Neural progenitor cell (in vitro differentiated cells): ENCODE results near the gene EDIL3. TPM values are rescaled to one million over a fixed set of nuclear protein-coding genes. Genes with fewer than 3 reads are reported as not detected.

ENCODE experiments used
- DNase-seq: peaks from one replicate; pipeline ENCODE4 v3.0.0-alpha.2; 2016; ENCODE audit warnings: low spot score
- H2AFZ ChIP-seq: fragments of 200-600 bp; sonication (generic); replicated peaks from 2 replicates; pipeline ENCODE4 v1.6.1; 2016; ENCODE audit warnings: antibody characterized with exemption
- H3F3A ChIP-seq: fragments of 200-600 bp; sonication (generic); 2 replicates; pipeline ENCODE4 v1.6.1; 2016; ENCODE audit warnings: antibody characterized with exemption, low read depth
- H3K27ac ChIP-seq: fragments of 200-600 bp; sonication (generic); 2 replicates; pipeline ENCODE4 v1.5.1; 2016; ENCODE audit warnings: mild to moderate bottlenecking
- H3K27me3 ChIP-seq: fragments of 200-600 bp; sonication (generic); 2 replicates; pipeline ENCODE4 v1.6.1; 2016; ENCODE audit warnings: mild to moderate bottlenecking, moderate library complexity
- H3K36me3 ChIP-seq: fragments of 200-600 bp; sonication (generic); 2 replicates; pipeline ENCODE4 v1.5.1; 2016
- H3K4me1 ChIP-seq: fragments of 200-600 bp; sonication (generic); 2 replicates; pipeline ENCODE4 v1.6.1; 2016; ENCODE audit warnings: mixed run types
- H3K4me2 ChIP-seq: fragments of 200-600 bp; sonication (generic); 2 replicates; pipeline ENCODE4 v1.6.1; 2016
- H3K4me3 ChIP-seq: fragments of 200-600 bp; sonication (generic); 2 replicates; pipeline ENCODE4 v1.5.1; 2016
- H3K79me2 ChIP-seq: fragments of 200-600 bp; sonication (generic); 2 replicates; pipeline ENCODE4 v1.6.1; 2016; ENCODE audit warnings: low read depth
- H3K9ac ChIP-seq: fragments of 200-600 bp; sonication (generic); 2 replicates; pipeline ENCODE4 v1.6.1; 2016
- H3K9me3 ChIP-seq: fragments of 200-600 bp; sonication (generic); 2 replicates; pipeline ENCODE4 v1.5.1; 2016; ENCODE audit warnings: low read depth
- H4K20me1 ChIP-seq: fragments of 200-600 bp; sonication (generic); 2 replicates; pipeline ENCODE4 v1.6.1; 2016; ENCODE audit warnings: low read depth
- H3K27ac Mint-ChIP-seq: 3 replicates; pipeline ENCODE4 v1.8.0; 2021; ENCODE audit warnings: mixed read lengths
- H3K27me3 Mint-ChIP-seq: 2 replicates; pipeline ENCODE4 v1.8.0; 2022; ENCODE audit warnings: low read depth, mild to moderate bottlenecking, inconsistent platforms, moderate library complexity, mixed read lengths; ENCODE audit not compliant: insufficient read depth
- H3K36me3 Mint-ChIP-seq: 3 replicates; pipeline ENCODE4 v1.8.0; 2021; ENCODE audit warnings: mixed read lengths
- H3K4me1 Mint-ChIP-seq: 3 replicates; pipeline ENCODE4 v1.8.0; 2021; ENCODE audit warnings: mixed read lengths
- H3K4me3 Mint-ChIP-seq: 3 replicates; pipeline ENCODE4 v1.8.0; 2021; ENCODE audit warnings: mild to moderate bottlenecking, moderate library complexity, mixed read lengths
- H3K9me3 Mint-ChIP-seq: 3 replicates; pipeline ENCODE4 v1.8.0; 2020; ENCODE audit warnings: mixed read lengths
- EZH2 ChIP-seq: fragments of 200-600 bp; sonication (generic); IDR thresholded peaks from 2 replicates; pipeline ENCODE4 v1.6.1; 2017; ENCODE audit warnings: antibody characterized with exemption, mild to moderate bottlenecking, moderate library complexity
- EZH2phosphoT487 ChIP-seq: fragments of 200-600 bp; sonication (generic); IDR thresholded peaks from 2 replicates; pipeline ENCODE4 v1.6.1; 2017; ENCODE audit warnings: antibody characterized with exemption
- total RNA-seq: library from RNA; depleted of rRNA; stranded (reverse); fragments of >200 nt; gene quantifications from 2 replicates; pipeline ENCODE4 v1.2.3, GENCODE V29; 2015; ENCODE audit warnings: low replicate concordance
- TF ChIP-seq, protein P1 (sequence below): fragments of 200-600 bp; sonication (generic); IDR thresholded peaks from 2 replicates; pipeline ENCODE4 v1.5.1; 2017; ENCODE audit warnings: antibody characterized with exemption, mild to moderate bottlenecking

Gene EDIL3
- total RNA-seq, 1 donor from 2014 or later: 13.8 TPM

DNA sequence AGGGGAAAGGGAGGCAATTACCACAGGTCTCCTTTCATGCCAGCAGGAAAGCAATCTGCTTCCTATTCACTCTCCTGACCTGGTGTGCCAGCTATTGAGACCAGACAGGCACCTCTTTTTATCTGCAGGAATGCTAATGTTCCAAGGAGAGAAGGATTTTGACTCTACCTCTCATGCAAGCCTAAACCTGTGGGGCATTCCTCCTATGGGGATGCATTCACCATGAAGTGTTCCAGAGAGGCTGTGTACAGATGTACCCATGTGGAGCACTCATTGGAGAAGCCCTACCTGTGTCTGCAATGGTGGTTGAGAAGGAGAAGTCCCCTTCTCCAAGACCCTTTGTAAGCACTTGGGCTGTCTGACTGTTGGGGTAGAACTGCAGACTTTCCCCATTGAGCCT lies 45.4 kb upstream of the EDIL3 start:
- no peaks in the 10 kb centered on the region for H3K27me3 ChIP-seq
- no peak for DNase-seq
- Mint-ChIP-seq H3K4me3 (no peak overlapping the region), H3K27me3 (peaks cover 2% of the 10 kb centered on the region), H3K9me3 (no peaks in the 10 kb centered on the region), H3K36me3 (no peaks in the 10 kb centered on the region), H3K4me1 (no peaks in the 10 kb centered on the region), H3K27ac (no peak overlapping the region)
- H3K9me3 ChIP-seq: no peaks in the 10 kb centered on the region
- H3K36me3 ChIP-seq: no peaks in the 10 kb centered on the region
- peaks cover 10% of the 10 kb centered on the region for H3K4me1 ChIP-seq
- peak overlapping the region; percentile 11 for H3K27ac ChIP-seq
- no peaks in the 10 kb centered on the region for H3K79me2 ChIP-seq
- no peak overlapping the region for H2AFZ ChIP-seq
- H3K9ac ChIP-seq: no peak overlapping the region
- no peaks in the 10 kb centered on the region for H3F3A ChIP-seq
- no peak overlapping the region for H3K4me2 ChIP-seq
- TF ChIP-seq EZH2phosphoT487 (no peak), EZH2 (no peak)
- TF ChIP-seq, protein P1, sequence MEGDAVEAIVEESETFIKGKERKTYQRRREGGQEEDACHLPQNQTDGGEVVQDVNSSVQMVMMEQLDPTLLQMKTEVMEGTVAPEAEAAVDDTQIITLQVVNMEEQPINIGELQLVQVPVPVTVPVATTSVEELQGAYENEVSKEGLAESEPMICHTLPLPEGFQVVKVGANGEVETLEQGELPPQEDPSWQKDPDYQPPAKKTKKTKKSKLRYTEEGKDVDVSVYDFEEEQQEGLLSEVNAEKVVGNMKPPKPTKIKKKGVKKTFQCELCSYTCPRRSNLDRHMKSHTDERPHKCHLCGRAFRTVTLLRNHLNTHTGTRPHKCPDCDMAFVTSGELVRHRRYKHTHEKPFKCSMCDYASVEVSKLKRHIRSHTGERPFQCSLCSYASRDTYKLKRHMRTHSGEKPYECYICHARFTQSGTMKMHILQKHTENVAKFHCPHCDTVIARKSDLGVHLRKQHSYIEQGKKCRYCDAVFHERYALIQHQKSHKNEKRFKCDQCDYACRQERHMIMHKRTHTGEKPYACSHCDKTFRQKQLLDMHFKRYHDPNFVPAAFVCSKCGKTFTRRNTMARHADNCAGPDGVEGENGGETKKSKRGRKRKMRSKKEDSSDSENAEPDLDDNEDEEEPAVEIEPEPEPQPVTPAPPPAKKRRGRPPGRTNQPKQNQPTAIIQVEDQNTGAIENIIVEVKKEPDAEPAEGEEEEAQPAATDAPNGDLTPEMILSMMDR: no peak
- no peaks in the 10 kb centered on the region for H4K20me1 ChIP-seq
- no peak overlapping the region for H3K4me3 ChIP-seq

DNA sequence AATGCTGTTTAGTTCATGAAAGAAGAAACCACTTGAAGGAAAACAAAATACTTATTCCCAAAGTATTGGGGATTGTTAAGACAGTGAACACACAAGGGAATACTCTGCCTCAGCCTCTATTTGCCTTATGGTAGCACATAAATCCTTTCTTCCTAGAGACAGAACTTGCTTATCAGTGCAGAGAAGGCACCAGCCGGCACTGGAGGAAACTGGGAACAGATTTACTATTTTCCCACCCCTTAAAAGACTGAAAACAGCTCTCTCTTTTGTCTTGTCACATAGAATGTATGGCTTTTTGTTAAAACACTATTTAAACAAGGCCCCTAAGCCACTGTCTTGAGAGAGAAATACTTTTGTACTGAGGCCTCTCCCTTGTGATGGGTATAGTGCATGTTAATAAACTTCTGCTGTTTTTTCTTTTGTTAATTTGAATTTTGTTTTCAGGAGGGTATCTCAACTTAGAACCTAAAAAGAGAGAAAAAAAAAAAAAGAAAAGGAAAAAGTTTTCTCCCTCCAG lies 40.7 kb upstream of the EDIL3 start:
- Histone ChIP-seq H3K9ac (no peak overlapping the region), H4K20me1 (no peaks in the 10 kb centered on the region), H2AFZ (peak overlapping the region; percentile 69), H3K9me3 (no peaks in the 10 kb centered on the region), H3K27me3 (no peaks in the 10 kb centered on the region), H3F3A (no peaks in the 10 kb centered on the region), H3K4me2 (peak overlapping the region; percentile 17), H3K36me3 (no peaks in the 10 kb centered on the region), H3K4me3 (no peak overlapping the region), H3K4me1 (peaks cover 11% of the 10 kb centered on the region), H3K79me2 (no peaks in the 10 kb centered on the region), H3K27ac (peak overlapping the region; percentile 69)
- peak; percentile 28 for DNase-seq
- Mint-ChIP-seq H3K4me1 (no peaks in the 10 kb centered on the region), H3K36me3 (no peaks in the 10 kb centered on the region), H3K9me3 (no peaks in the 10 kb centered on the region), H3K27me3 (peaks cover 2% of the 10 kb centered on the region), H3K27ac (no peak overlapping the region), H3K4me3 (no peak overlapping the region)
- no peak for TF ChIP-seq EZH2phosphoT487
- TF ChIP-seq EZH2: no peak
- TF ChIP-seq, protein P1: no peak

DNA sequence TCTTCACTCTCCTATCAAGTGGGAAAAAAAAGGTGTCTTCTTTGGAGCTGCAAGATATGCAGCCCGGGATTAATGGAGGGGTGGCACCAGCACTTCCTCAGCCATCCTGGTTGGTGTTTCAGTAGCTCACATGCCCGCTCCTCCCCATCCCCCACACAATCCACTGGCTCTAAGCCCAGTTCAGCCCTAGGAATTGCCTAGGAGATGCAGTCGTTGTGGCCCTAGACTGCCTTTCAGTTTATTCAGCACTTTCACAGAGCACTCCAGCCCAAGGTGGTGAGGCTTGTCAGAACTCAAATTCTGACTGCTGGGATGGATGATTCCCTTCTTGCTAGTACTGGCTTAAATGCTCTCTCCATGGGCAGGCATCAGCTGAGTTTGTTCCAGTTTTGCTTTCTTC lies 35.1 kb upstream of the EDIL3 start:
- no peaks in the 10 kb centered on the region for H3K36me3 Mint-ChIP-seq

More for the DNA sequence above, 35.1 kb upstream of the EDIL3 start:
- Histone ChIP-seq H4K20me1 (no peaks in the 10 kb centered on the region), H3K4me3 (no peak overlapping the region), H3K4me2 (no peak overlapping the region), H3K79me2 (no peaks in the 10 kb centered on the region), H3F3A (no peaks in the 10 kb centered on the region), H3K9me3 (no peaks in the 10 kb centered on the region), H3K9ac (no peak overlapping the region), H3K27ac (no peak overlapping the region), H3K36me3 (no peaks in the 10 kb centered on the region), H2AFZ (peak overlapping the region; percentile 12), H3K27me3 (no peaks in the 10 kb centered on the region), H3K4me1 (no peaks in the 10 kb centered on the region)
- H3K4me1 Mint-ChIP-seq: no peaks in the 10 kb centered on the region
- no peak for TF ChIP-seq EZH2phosphoT487
- no peak for TF ChIP-seq EZH2
- TF ChIP-seq, protein P1: no peak
- no peaks in the 10 kb centered on the region for H3K9me3 Mint-ChIP-seq
- no peak overlapping the region for H3K27ac Mint-ChIP-seq
- no peaks in the 10 kb centered on the region for H3K27me3 Mint-ChIP-seq
- DNase-seq: no peak
- H3K4me3 Mint-ChIP-seq: no peak overlapping the region
